HL-60 (cell line): ENCODE results near the gene IL27RA.

Experiments
- DNase-seq, 2 experiments: peaks; one replicate each; pipeline ENCODE4 v3.0.0-alpha.2; 2010 to 2020; ENCODE audit warnings: low read depth in 1 of 2, low spot score in 1 of 2
- H3K27ac ChIP-seq: fragments of 250-450 bp; sonication (Bioruptor Pico); replicated peaks from 2 replicates; pipeline ENCODE4 v1.5.1; 2020; ENCODE audit warnings: mild to moderate bottlenecking, moderate library complexity
- H3K27me3 ChIP-seq: fragments of 250-450 bp; sonication (Bioruptor Pico); 2 replicates; pipeline ENCODE4 v1.5.1; 2021; ENCODE audit warnings: mild to moderate bottlenecking, moderate library complexity; ENCODE audit not compliant: insufficient read depth, poor library complexity, severe bottlenecking
- H3K4me3 ChIP-seq: replicated peaks from 2 replicates; pipeline ENCODE4 v1.5.1; 2011; ENCODE audit warnings: mild to moderate bottlenecking, control low read depth, low read length; ENCODE audit not compliant: insufficient read depth
- CTCF ChIP-seq: IDR thresholded peaks from one replicate; pipeline ENCODE4 v1.5.1; 2011; ENCODE audit warnings: low read length, control low read depth, inconsistent platforms; ENCODE audit not compliant: insufficient read depth
- GABPA ChIP-seq: IDR thresholded peaks from 2 replicates; pipeline ENCODE4 v1.6.1; 2012; ENCODE audit warnings: low read depth
- POLR2AphosphoS5 ChIP-seq: IDR thresholded peaks from 2 replicates; pipeline ENCODE4 v1.6.1; 2012; ENCODE audit warnings: low read depth
- REST ChIP-seq: IDR thresholded peaks from 2 replicates; pipeline ENCODE4 v1.6.1; 2012; ENCODE audit warnings: low read depth; ENCODE audit not compliant: insufficient replicate concordance
- SPI1 ChIP-seq: IDR thresholded peaks from 2 replicates; pipeline ENCODE4 v1.6.1; 2012; ENCODE audit warnings: low read depth, mild to moderate bottlenecking, borderline replicate concordance

Gene IL27RA

GRCh38 chr19:14093117-14093823 lies 61.7 kb downstream of the IL27RA start:
- no peak for DNase-seq
- no peak for TF ChIP-seq CTCF
- H3K4me3 ChIP-seq: no peak overlapping the region
- H3K27me3 ChIP-seq: no peaks in the 10 kb centered on the region
- no peak overlapping the region for H3K27ac ChIP-seq

- Histone ChIP-seq H3K27ac (no peak overlapping the region), H3K4me3 (no peak overlapping the region), H3K27me3 (no peaks in the 10 kb centered on the region)
- DNase-seq: no peak
- TF ChIP-seq REST: no peak
- no peak for TF ChIP-seq CTCF
- TF ChIP-seq SPI1: no peak
- TF ChIP-seq GABPA: no peak
- TF ChIP-seq POLR2AphosphoS5: no peak
Measured at GRCh38 chr19:14094854-14095253, 63.3 kb downstream of the IL27RA start.

GRCh38 chr19:14096272-14096992 lies 64.9 kb downstream of the IL27RA start:
- no peak overlapping the region for H3K4me3 ChIP-seq
- TF ChIP-seq POLR2AphosphoS5 (no peak), GABPA (no peak), SPI1 (no peak), CTCF (no peak)

GRCh38 chr19:14097532-14098151 lies 66.1 kb downstream of the IL27RA start:
- H3K27ac ChIP-seq: no peak overlapping the region
- no peaks in the 10 kb centered on the region for H3K27me3 ChIP-seq
- TF ChIP-seq POLR2AphosphoS5 (no peak), REST (no peak), SPI1 (no peak), GABPA (no peak), CTCF (no peak)
- no peak overlapping the region for H3K4me3 ChIP-seq
- no peak for DNase-seq

More at GRCh38 chr19:14096272-14096992, 64.9 kb downstream of the IL27RA start:
- Histone ChIP-seq H3K27ac (no peak overlapping the region), H3K27me3 (no peaks in the 10 kb centered on the region)
- DNase-seq: no peak
